Panc1 (cell line): ENCODE measurements around the gene SCD. TPM values are rescaled to one million over a fixed set of nuclear protein-coding genes. Genes with fewer than 3 reads are reported as not detected.

Source experiments
- ATAC-seq: fragments of 200-7000 bp; cut with Tn5 transposase; 2 replicates; pipeline ENCODE4 v1.9.1; 2020; ENCODE audit warnings: mild to moderate bottlenecking, moderate library complexity
- BruUV-seq: library from RNA; stranded (reverse); fragments of 400-500 nt; replicated peaks from 2 replicates; lab custom pipeline; 2021; lab: Mats Ljungman, UMichigan
- CTCF ChIA-PET: fragments of 300-600 bp; sonication (Branson Sonifier 250); formaldehyde crosslinking; loops from one replicate; lab custom pipeline; 2022; ENCODE audit warnings: antibody characterized with exemption; lab: Charles Lee
- POLR2A ChIA-PET: fragments of 300-600 bp; sonication (Branson Sonifier 250); formaldehyde crosslinking; loops from one replicate; lab custom pipeline; 2022; ENCODE audit warnings: antibody characterized with exemption; lab: Charles Lee
- DNase-seq: peaks from one replicate; pipeline ENCODE4 v3.0.0-alpha.2; 2010; ENCODE audit warnings: low read depth, low spot score
- H3K27ac ChIP-seq: 2 replicates; pipeline ENCODE4 v1.5.1; 2011; ENCODE audit warnings: mild to moderate bottlenecking, low read length, inconsistent platforms
- H3K27me3 ChIP-seq: fragments of 200-500 bp; sonication (Bioruptor generic); 2 replicates; pipeline ENCODE4 v1.6.0; 2014; ENCODE audit warnings: low read length, inconsistent platforms; ENCODE audit not compliant: control insufficient read depth, insufficient read depth
- H3K36me3 ChIP-seq: fragments of 200-500 bp; sonication (Bioruptor generic); 2 replicates; pipeline ENCODE4 v1.5.1; 2014; ENCODE audit warnings: inconsistent platforms, mild to moderate bottlenecking, low read length, moderate library complexity; ENCODE audit not compliant: control insufficient read depth, insufficient read depth
- H3K4me1 ChIP-seq: 2 replicates; pipeline ENCODE4 v1.5.1; 2011; ENCODE audit warnings: inconsistent platforms, mild to moderate bottlenecking, low read length, moderate library complexity; ENCODE audit not compliant: control insufficient read depth, insufficient read depth
- H3K4me3 ChIP-seq, 2 experiments: 2 replicates each; pipeline ENCODE4 v1.5.1; 2011 to 2012; ENCODE audit warnings: low read depth in 2 of 2, low read length in 2 of 2, mild to moderate bottlenecking in 2 of 2, inconsistent platforms in 1 of 2, moderate library complexity in 1 of 2
- H3K9me3 ChIP-seq: fragments of 200-500 bp; sonication (Bioruptor generic); 2 replicates; pipeline ENCODE4 v1.5.1; 2014; ENCODE audit warnings: low read depth, mild to moderate bottlenecking, inconsistent platforms, low read length, moderate library complexity; ENCODE audit not compliant: control insufficient read depth, insufficient read depth
- CTCF ChIP-seq: fragments of 450-650 bp; IDR thresholded peaks from 2 replicates; pipeline ENCODE4 v1.5.1; 2017; ENCODE audit warnings: mild to moderate bottlenecking
- POLR2AphosphoS5 ChIP-seq: IDR thresholded peaks from 2 replicates; pipeline ENCODE4 v1.6.1; 2012; ENCODE audit warnings: mild to moderate bottlenecking, low read depth, low read length, moderate library complexity
- REST ChIP-seq, 2 experiments: IDR thresholded peaks; 2 replicates each; pipeline ENCODE4 v1.6.1; 2011 to 2012; ENCODE audit warnings: low read depth in 2 of 2, control low read depth in 1 of 2, low read length in 1 of 2, mild to moderate bottlenecking in 1 of 2, moderate library complexity in 1 of 2; ENCODE audit not compliant: insufficient read depth in 1 of 2
- SIN3A ChIP-seq: IDR thresholded peaks from 2 replicates; pipeline ENCODE4 v1.6.1; 2012; ENCODE audit warnings: low read depth, mild to moderate bottlenecking, low read length, moderate library complexity, borderline replicate concordance; ENCODE audit not compliant: insufficient read depth
- TCF7L2 ChIP-seq: IDR thresholded peaks from 2 replicates; pipeline ENCODE4 v1.6.1; 2011; ENCODE audit warnings: mild to moderate bottlenecking, low read depth, low read length, inconsistent platforms
- in situ Hi-C: cut with HindIII; loops from 2 replicates; pipeline ENCODE4 v1.10.0; 2016; ENCODE audit warnings: low sequenced_read_pairs, low pct_unique_long_range_greater_than_20kb
- intact Hi-C: fragments of 100-400 bp; cut with micrococcal nuclease; formaldehyde crosslinking; loops from one replicate; pipeline ENCODE4 v1.10.0; 2022; ENCODE audit not compliant: unreplicated experiment
- total RNA-seq: library from RNA; stranded (reverse); gene quantifications from one replicate; pipeline ENCODE4 v1.2.1, GENCODE V29; 2021; ENCODE audit not compliant: unreplicated experiment

The SCD gene
- total RNA-seq, 1 experiment from 2014 or later = 1,345 TPM

- TF ChIP-seq SIN3A (no peak), REST (IDR thresholded peaks at IDR 0.05; ENCODE audit: insufficient read depth in 1 of 2, low read depth in 2 of 2, low read length in 1 of 2) (no peak), TCF7L2 (no peak), CTCF (no peak)
- H3K9me3 ChIP-seq = no peaks in the 10 kb centered on the region
- peaks cover 12% of the 10 kb centered on the region for H3K4me1 ChIP-seq
- intact Hi-C loops = no loop called here
- ATAC-seq = no peak
- CTCF ChIA-PET = interaction anchor here (0.7 kb wide), 1 partner anchor 80 kb away, joined by 7 read pairs; no protein-coding TSS in a partner anchor
- BruUV-seq = no TSS peak
- H3K36me3 ChIP-seq = peaks cover 4% of the 10 kb centered on the region
- POLR2A ChIA-PET = no interaction called here
- peak overlapping the region; percentile 31; the same call in 1 of the 2 replicates for H3K27ac ChIP-seq
- H3K4me3 ChIP-seq = no peak overlapping the region
- in situ Hi-C loops = no loop called here
- H3K27me3 ChIP-seq = no peaks in the 10 kb centered on the region
- no peak for DNase-seq
Observed at GRCh38 chr10:100377830-100378229, 30.8 kb downstream of the SCD start.

GRCh38 chr10:100380400-100380799, 33.4 kb downstream of the SCD start:
- intact Hi-C loops (no loop called here), in situ Hi-C loops (no loop called here)
- H3K4me1 ChIP-seq = peaks cover 7% of the 10 kb centered on the region; the same call in 1 of the 2 replicates
- CTCF ChIA-PET = no interaction called here
- POLR2A ChIA-PET = no interaction called here
- H3K9me3 ChIP-seq = no peaks in the 10 kb centered on the region
- no peaks in the 10 kb centered on the region for H3K27me3 ChIP-seq
- H3K27ac ChIP-seq = no peak overlapping the region
- TF ChIP-seq TCF7L2 (no peak), CTCF (no peak), SIN3A (no peak), REST (IDR thresholded peaks at IDR 0.05; ENCODE audit: insufficient read depth in 1 of 2, low read depth in 2 of 2, low read length in 1 of 2) (no peak), POLR2AphosphoS5 (no peak)
- BruUV-seq = no TSS peak
- peaks cover 4% of the 10 kb centered on the region; the same call in 1 of the 2 replicates for H3K36me3 ChIP-seq
- no peak for ATAC-seq
- DNase-seq = no peak
- no peak overlapping the region for H3K4me3 ChIP-seq
